Measurements from ENCODE around the gene CYP8B1.

CYP8B1 gene

GRCh38 chr3:42875325-42876151 is at the start of gene CYP8B1:
Gene CYP8B1 (minus strand): TSS chr3:42875879. CDS start chr3:42875816, 63 bp downstream.
- no peak for DNase-seq

- no peak for DNase-seq
Measured at GRCh38 chr3:42923606-42924005, 47.9 kb upstream of the CYP8B1 start.

DNA sequence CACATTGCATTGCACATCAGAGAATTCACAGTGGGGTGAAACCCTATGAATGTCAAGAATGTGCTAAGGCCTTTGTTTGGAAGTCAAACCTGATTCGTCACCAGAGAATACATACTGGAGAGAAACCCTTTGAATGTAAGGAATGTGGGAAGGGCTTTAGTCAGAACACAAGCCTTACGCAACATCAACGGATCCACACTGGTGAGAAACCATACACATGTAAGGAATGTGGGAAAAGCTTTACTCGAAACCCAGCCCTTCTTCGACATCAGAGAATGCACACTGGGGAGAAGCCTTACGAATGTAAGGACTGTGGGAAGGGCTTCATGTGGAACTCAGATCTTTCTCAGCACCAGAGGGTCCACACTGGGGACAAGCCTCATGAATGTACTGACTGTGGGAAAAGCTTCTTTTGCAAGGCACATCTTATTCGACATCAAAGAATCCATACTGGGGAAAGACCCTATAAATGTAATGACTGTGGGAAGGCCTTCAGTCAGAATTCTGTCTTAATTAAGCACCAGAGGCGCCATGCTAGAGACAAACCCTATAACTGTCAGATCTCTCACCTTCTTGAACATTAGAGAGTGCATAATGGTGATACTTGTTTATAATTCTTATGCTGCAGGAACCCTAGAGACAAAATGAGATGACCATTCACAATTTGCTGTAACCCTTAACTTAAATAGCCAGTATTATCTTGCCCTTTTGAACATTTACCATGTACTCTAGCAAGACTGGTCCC is 39.3 kb upstream of the CYP8B1 start:
- no peak for DNase-seq

DNA sequence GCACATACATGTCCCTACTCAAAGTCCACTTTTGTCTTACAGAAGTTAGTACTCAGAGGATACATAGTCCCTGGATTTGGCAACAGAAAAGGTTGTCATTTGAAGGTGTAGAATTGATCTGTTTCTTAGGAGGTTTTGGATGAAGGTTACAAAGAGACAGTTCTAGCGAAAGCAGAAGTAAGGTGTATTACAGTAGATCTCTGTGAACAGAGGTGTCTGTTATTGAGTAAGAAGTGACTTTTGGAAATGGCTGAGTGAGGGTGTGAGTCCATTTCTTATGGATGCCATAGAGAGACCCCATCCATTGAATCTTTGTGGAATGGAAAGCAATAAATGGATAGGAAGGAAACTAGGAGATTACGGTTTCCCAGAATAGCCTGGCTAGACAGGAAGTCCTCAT is 35.9 kb upstream of the CYP8B1 start:
- no peak for DNase-seq

GRCh38 chr3:42908675-42909074 is 33.0 kb upstream of the CYP8B1 start:
- no peak for DNase-seq

GRCh38 chr3:42906848-42907183 is 31.1 kb upstream of the CYP8B1 start:
- DNase-seq, result no peak

DNA sequence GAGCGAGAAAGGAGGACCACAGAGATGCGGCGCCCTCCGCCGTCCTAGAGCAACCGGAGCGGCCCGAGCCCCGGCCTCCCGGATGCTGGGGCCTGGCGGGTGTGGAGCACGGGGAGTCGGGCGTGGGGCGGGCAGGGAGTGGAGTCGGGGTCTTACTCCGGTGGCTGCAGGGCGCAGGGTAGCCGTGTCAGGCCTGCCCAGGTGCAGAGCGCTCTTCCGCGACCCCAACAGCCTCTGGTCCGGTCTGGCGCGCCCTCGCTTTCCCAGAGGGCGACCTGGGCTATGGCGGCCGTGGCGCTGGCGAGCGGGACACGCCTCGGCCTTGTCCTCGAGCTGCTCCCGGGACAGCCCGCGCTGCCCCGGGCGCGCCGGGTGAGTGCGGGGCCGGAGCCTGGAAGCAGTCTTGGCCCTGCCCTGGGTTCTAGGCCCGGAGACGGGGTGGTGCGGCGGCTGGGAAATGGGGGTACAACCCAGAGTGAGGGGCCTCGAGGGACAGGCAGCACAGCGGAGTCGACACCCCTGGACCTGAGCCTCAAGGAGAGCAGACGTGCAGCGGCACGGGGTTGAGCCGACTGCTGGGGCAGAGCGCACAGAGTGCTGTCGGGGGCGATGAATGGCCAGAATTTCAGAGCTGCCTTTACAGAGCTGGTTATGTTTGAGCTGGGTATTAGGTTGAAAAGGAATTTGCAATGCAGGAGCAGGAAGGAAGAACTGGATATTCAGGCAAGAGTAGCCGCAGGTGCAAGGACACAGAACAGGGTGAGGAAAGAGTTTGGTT is 30.6 kb upstream of the CYP8B1 start, which contains the start of gene ZNF662:
ZNF662 (plus strand) TSS at position 73 of the 778 bp plus-strand sequence. CDS start 1,973 bp downstream, outside the sequence.
- no peak for DNase-seq

DNA sequence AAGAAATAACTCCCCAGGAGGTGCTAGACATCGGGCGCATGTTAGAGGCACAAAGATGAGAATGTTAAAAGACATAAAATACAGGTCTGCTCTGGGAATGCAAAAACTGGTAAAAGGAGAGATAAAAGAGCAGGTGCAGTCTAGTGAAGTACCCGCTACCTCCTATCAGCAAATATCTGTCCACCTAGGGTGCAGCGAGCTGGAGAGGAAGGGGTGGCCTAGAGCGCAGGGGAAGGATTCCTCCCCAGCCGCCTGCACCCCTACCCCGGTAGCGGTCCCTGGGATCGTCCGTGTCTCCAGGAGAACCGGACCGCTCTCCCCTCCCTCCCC is 30.0 kb upstream of the CYP8B1 start:
- no peak for DNase-seq

GRCh38 chr3:42904076-42904475 is 28.4 kb upstream of the CYP8B1 start:
- no peak for DNase-seq

- no peak for DNase-seq
Measured at GRCh38 chr3:42902257-42902656, 26.6 kb upstream of the CYP8B1 start.

DNA sequence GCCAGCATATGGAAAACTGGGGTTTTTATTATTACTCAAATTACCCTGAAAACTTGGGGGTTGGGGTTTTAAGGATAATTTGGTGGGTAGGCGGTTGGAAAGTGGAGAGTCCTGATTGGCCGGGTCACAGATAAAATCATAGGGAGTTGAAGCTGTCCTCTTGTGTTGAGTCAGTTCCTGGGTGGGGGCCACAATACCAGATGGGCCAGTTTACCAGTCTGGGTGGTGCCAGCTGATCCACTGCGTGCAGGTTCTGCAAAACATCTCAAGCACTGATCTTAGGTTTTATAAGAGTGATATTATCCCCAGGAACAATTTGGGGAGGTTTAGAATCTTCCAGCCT is 25.4 kb upstream of the CYP8B1 start:
- DNase-seq, result no peak

- no peak for DNase-seq
Measured at GRCh38 chr3:42900226-42901072, 24.8 kb upstream of the CYP8B1 start.

- DNase-seq, result no peak
Measured at GRCh38 chr3:42898896-42899675, 23.4 kb upstream of the CYP8B1 start.

DNA sequence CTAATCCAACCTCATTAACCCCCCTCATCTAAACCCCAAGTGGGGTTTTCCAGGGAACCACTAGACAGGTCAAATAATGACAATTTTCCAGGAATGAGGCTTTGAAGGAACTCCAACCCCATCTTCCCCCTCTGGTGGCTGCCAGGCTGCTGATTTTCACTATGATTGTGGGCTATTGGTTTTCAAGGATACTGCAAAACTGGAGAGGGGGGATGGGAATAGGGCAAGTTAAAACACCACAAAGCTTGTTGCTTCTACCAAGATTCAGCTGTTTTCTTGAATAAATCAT is 19.8 kb upstream of the CYP8B1 start:
- DNase-seq, result no peak

DNA sequence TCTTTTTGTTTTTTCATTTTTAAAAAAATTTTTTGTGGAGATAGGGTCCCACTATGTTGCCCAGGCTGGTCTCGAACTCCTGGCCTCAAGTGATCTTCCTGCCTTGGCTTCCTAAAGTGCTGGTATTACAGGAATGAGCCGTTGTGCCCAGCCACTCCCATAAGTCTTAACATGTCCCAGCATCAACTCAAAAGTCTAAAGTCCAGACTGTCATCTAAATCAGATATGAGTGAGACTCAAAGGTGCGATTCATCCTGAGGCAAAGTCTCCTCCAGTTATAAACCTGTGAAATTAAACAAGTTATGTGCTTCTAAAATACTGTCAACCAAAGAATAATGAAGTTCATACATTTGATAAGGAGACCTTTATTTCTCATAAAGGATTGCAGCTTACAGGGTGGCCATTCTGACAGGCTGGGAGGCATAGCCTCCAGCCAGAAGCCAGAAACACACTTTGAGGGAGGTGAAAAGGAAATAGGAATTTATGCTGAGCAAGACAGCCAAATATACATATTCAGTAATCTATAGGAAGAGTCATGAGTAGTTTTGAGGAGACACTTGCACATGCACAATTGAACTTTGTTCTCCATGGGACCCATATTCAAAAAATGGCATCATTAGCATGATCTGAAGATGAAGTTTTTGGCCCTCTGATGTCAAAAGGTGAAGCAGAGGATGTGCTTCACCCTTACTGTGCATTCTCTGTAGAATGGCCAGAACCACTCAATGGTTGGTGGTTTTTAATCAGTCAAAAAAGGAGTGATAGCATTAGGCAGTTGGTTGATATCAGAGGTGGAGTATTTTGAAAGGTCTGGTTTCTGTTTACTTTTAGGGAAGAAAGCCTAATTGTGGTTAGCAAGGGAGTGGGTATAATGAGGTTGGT is 19.3 kb upstream of the CYP8B1 start:
- no peak for DNase-seq

DNA sequence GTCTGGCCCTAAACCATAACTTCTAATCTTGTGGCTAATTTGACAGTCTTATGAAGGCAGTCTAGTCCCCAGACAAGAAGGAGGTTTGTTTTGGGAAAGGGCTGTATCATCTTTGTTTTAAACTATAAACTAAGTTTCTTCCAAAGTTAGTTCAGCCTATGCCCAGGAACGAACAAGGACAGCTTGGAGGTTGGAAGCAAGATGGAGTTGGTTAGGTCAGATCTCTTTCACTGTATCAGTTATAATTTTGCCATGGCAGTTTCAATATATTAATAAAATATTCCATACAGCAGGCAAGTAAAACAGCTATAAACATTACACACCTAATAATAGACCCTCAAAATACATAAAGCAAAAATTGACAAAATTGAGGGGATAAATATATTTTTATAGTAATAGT is 17.1 kb upstream of the CYP8B1 start:
- DNase-seq, result no peak

DNA sequence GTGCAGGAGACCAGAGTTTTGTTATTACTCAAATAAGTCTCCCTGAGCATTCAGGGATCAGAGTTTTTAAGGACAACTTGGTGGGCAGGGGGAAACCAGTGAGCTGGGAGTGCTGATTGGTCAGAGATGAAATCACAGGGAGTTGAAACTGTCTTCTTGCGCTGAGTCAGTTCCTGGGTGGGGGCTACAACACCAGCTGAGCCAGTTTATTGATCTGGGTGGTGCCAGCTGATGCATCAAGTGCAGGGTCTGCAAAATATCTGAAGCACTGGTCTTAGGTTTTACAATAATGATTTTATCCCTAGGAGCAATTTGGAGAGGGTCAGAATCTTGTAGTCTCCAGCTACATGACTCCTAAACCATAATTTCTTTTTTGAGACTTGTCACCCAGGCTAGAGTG is 16.5 kb upstream of the CYP8B1 start:
- no peak for DNase-seq

DNA sequence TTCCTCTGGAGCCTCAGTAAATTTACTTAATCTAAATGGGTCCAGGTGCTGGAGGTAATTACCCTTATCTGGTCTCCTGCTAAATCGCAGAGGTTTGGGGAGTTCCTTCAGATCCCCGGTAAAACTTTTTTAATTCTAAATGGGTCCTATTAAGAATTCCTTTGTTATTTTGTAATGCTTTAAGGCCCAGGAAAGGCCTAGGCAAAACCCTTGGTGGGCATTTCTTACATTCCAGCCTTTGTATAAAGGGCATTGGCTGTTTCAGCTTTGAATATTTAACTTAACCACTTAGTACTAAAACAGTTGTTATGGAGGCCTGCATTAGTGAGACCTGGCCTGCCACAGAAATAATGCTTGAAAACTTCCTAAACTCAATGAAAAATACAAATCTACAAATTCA is 15.4 kb upstream of the CYP8B1 start:
- DNase-seq, result no peak

DNA sequence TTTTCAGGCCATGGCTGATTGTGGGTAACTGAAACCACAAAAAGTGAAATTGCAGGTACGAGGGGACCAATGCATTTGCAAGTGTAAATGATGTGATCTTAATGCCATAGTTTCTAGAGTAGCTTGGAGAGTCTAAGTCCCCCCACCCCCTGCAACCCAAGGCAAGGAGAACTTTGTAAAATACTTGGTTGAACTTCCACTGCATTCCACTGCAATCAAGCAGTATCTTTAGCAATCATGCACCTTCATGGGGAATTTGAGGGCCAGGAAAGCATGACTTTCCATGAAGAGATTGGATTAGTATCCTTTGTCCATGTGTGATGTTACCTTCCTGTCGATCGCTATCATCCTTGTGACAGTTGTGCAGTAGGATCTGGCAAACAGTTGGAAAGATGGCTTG is 11.4 kb upstream of the CYP8B1 start:
- DNase-seq, result no peak

GRCh38 chr3:42886294-42886822 is 10.7 kb upstream of the CYP8B1 start:
- no peak for DNase-seq

- no peak for DNase-seq
Measured at GRCh38 chr3:42884324-42884723, 8.6 kb upstream of the CYP8B1 start.

Measured in activated CD4-positive, alpha-beta T cell treated with anti-CD3 and anti-CD28 coated beads for 4 hours (primary cell).